HCT116 (cell line): ENCODE data around the gene CACNA2D2. TPM values are rescaled to one million over a fixed set of nuclear protein-coding genes. Genes with fewer than 3 reads are reported as not detected.
A peak's percentile ranks its signal among the peaks of the same experiment; 100 is the strongest.

Source experiments
- ATAC-seq: fragments of 200-7000 bp; cut with Tn5 transposase; 2 replicates; pipeline ENCODE4 v1.9.1; 2020; ENCODE audit warnings: mild to moderate bottlenecking, moderate library complexity
- BruUV-seq: library from RNA; stranded (reverse); fragments of 400-500 nt; replicated peaks from 2 replicates; lab custom pipeline; 2021; lab: Mats Ljungman, UMichigan
- CTCF ChIA-PET: fragments of 300-600 bp; sonication (Branson Sonifier 250); formaldehyde crosslinking; loops from one replicate; lab custom pipeline; 2021; ENCODE audit warnings: antibody characterized with exemption; lab: Charles Lee
- POLR2A ChIA-PET: fragments of 300-600, 350-600 bp; sonication (Branson Sonifier 250); formaldehyde crosslinking; loops from one replicate; lab custom pipeline; 2021; ENCODE audit warnings: antibody characterized with exemption; lab: Charles Lee
- RAD21 ChIA-PET, 2 experiments: fragments of 300-600 bp; sonication (Branson Sonifier 250); formaldehyde crosslinking; loops; one replicate each; lab custom pipeline; 2023; ENCODE audit warnings: low total read pairs in 2 of 2; ENCODE audit not compliant: uncharacterized antibody in 2 of 2, unreplicated experiment in 2 of 2, low non-redundant PET in 1 of 2; lab: Charles Lee
- DNase-seq: peaks from one replicate; pipeline ENCODE4 v3.0.0-alpha.2; 2010; ENCODE audit warnings: low read depth, low spot score
- H2AFZ ChIP-seq: fragments of 200-600 bp; shearing (Covaris generic), sonication (generic); 2 replicates; pipeline ENCODE4 v1.6.1; 2017; ENCODE audit warnings: low read depth, mixed run types, mixed read lengths, antibody characterized with exemption, low read length; ENCODE audit not compliant: poor library complexity, severe bottlenecking
- H3K27ac ChIP-seq: 2 replicates; pipeline ENCODE4 v1.5.1; 2012; ENCODE audit warnings: low read depth, low read length
- H3K27me3 ChIP-seq: fragments of 200-600 bp; sonication (generic); 2 replicates; pipeline ENCODE4 v1.6.1; 2016; ENCODE audit warnings: mixed run types, low read length, mixed read lengths; ENCODE audit not compliant: insufficient read depth
- H3K36me3 ChIP-seq, 2 experiments: fragments of 200-500 bp in 1 of 2; fragments of 200-600 bp in 1 of 2; sonication (Bioruptor generic) in 1 of 2; sonication (generic) in 1 of 2; 2 replicates each; pipeline versions ENCODE4 v1.5.1 to v1.6.1; 2014 to 2016; ENCODE audit warnings: low read length in 2 of 2, inconsistent platforms in 1 of 2, mixed read lengths in 1 of 2, mixed run types in 1 of 2; ENCODE audit not compliant: insufficient read depth in 2 of 2, control insufficient read depth in 1 of 2
- H3K4me1 ChIP-seq, 2 experiments: fragments of 200-600 bp in 1 of 2; sonication (generic) in 1 of 2; 2 replicates each; pipeline versions ENCODE4 v1.5.1 to v1.6.1; 2012 to 2017; ENCODE audit warnings: low read length in 2 of 2, inconsistent platforms in 1 of 2, mild to moderate bottlenecking in 1 of 2, mixed read lengths in 1 of 2, mixed run types in 1 of 2, moderate library complexity in 1 of 2; ENCODE audit not compliant: insufficient read depth in 2 of 2, control insufficient read depth in 1 of 2
- H3K4me2 ChIP-seq: fragments of 200-600 bp; sonication (generic); 2 replicates; pipeline ENCODE4 v1.6.1; 2017; ENCODE audit warnings: mixed run types, low read length, mixed read lengths
- H3K4me3 ChIP-seq, 2 experiments: fragments of 200-600 bp in 1 of 2; sonication (generic) in 1 of 2; replicated peaks in 1 of 2; 2 replicates each; pipeline ENCODE4 v1.5.1; 2011 to 2016; ENCODE audit warnings: low read length in 2 of 2, control low read depth in 1 of 2, low read depth in 1 of 2, mild to moderate bottlenecking in 1 of 2, mixed read lengths in 1 of 2, mixed run types in 1 of 2
- H3K79me2 ChIP-seq: fragments of 200-600 bp; sonication (generic); 2 replicates; pipeline ENCODE4 v1.6.1; 2017; ENCODE audit warnings: mild to moderate bottlenecking, mixed run types, low read length, moderate library complexity, mixed read lengths; ENCODE audit not compliant: insufficient read depth
- H3K9ac ChIP-seq: fragments of 200-600 bp; sonication (generic); 2 replicates; pipeline ENCODE4 v1.6.1; 2016; ENCODE audit warnings: low read length, mixed read lengths
- H3K9me2 ChIP-seq: fragments of 200-600 bp; sonication (generic), shearing (Covaris generic); 2 replicates; pipeline ENCODE4 v1.6.1; 2017; ENCODE audit warnings: mixed run types, mild to moderate bottlenecking, moderate library complexity; ENCODE audit not compliant: insufficient read depth
- H3K9me3 ChIP-seq, 2 experiments: fragments of 200-500 bp in 1 of 2; fragments of 200-600 bp in 1 of 2; sonication (Bioruptor generic) in 1 of 2; sonication (generic) in 1 of 2; 2 replicates each; pipeline ENCODE4 v1.6.1; 2014 to 2017; ENCODE audit warnings: low read length in 2 of 2, mixed read lengths in 2 of 2, inconsistent platforms in 1 of 2, low read depth in 1 of 2, mild to moderate bottlenecking in 1 of 2, mixed run types in 1 of 2, moderate library complexity in 1 of 2; ENCODE audit not compliant: control insufficient read depth in 1 of 2, insufficient read depth in 1 of 2
- H4K20me1 ChIP-seq: fragments of 200-600 bp; sonication (generic), shearing (Covaris generic); 2 replicates; pipeline ENCODE4 v1.6.1; 2017; ENCODE audit warnings: mixed run types, mild to moderate bottlenecking, moderate library complexity; ENCODE audit not compliant: insufficient read depth
- ATF3 ChIP-seq: IDR thresholded peaks from 2 replicates; pipeline ENCODE4 v1.6.1; 2012
- CTCF ChIP-seq, 3 experiments: fragments of 200-600 bp in 1 of 3; sonication (generic) in 1 of 3; IDR thresholded peaks in 2 of 3; conservative IDR thresholded peaks in 1 of 3; 2 replicates each; pipeline ENCODE4 v1.5.1; 2012 to 2017; ENCODE audit warnings: low read depth in 2 of 3, low read length in 2 of 3, antibody characterized with exemption in 1 of 3, borderline replicate concordance in 1 of 3, control low read depth in 1 of 3, mild to moderate bottlenecking in 1 of 3, mixed read lengths in 1 of 3, mixed run types in 1 of 3, moderate library complexity in 1 of 3; ENCODE audit not compliant: insufficient read depth in 1 of 3
- EZH2 ChIP-seq: fragments of 200-600 bp; sonication (generic); IDR thresholded peaks from 2 replicates; pipeline ENCODE4 v1.6.1; 2017; ENCODE audit warnings: antibody characterized with exemption, mixed run types
- EZH2phosphoT487 ChIP-seq: fragments of 200-600 bp; IDR thresholded peaks from 2 replicates; pipeline ENCODE4 v1.6.1; 2018; ENCODE audit warnings: antibody characterized with exemption, borderline replicate concordance
- FOSL1 ChIP-seq: IDR thresholded peaks from 2 replicates; pipeline ENCODE4 v1.6.1; 2012; ENCODE audit warnings: low read depth
- JUND ChIP-seq: IDR thresholded peaks from 2 replicates; pipeline ENCODE4 v1.6.1; 2012
- POLR2AphosphoS5 ChIP-seq: IDR thresholded peaks from 2 replicates; pipeline ENCODE4 v1.6.1; 2011; ENCODE audit warnings: mild to moderate bottlenecking, low read depth, low read length, moderate library complexity
- RAD21 ChIP-seq: IDR thresholded peaks from 2 replicates; pipeline ENCODE4 v1.6.1; 2012; ENCODE audit warnings: low read depth, mild to moderate bottlenecking
- SP1 ChIP-seq: IDR thresholded peaks from 2 replicates; pipeline ENCODE4 v1.6.1; 2012; ENCODE audit warnings: low read depth
- SRF ChIP-seq: IDR thresholded peaks from 2 replicates; pipeline ENCODE4 v1.6.1; 2012; ENCODE audit warnings: low read depth
- TCF7L2 ChIP-seq: IDR thresholded peaks from 2 replicates; pipeline ENCODE4 v1.7.0; 2011; ENCODE audit warnings: borderline replicate concordance, inconsistent platforms; ENCODE audit not compliant: insufficient read depth, insufficient read length; ENCODE audit errors: extremely low read depth
- YY1 ChIP-seq: IDR thresholded peaks from 2 replicates; pipeline ENCODE4 v1.6.1; 2011; ENCODE audit warnings: low read length, low read depth, moderate library complexity, mild to moderate bottlenecking; ENCODE audit not compliant: insufficient replicate concordance; ENCODE audit errors: extremely low read depth
- ZBTB33 ChIP-seq: IDR thresholded peaks from 2 replicates; pipeline ENCODE4 v1.6.1; 2011; ENCODE audit warnings: mild to moderate bottlenecking, low read length, moderate library complexity; ENCODE audit not compliant: insufficient replicate concordance; ENCODE audit errors: extremely low read depth
- ZFX ChIP-seq: fragments of 450-650 bp; IDR thresholded peaks from 2 replicates; pipeline ENCODE4 v1.6.1; 2017
- ZNF274 ChIP-seq: fragments of 200-500 bp; sonication (Bioruptor generic); IDR thresholded peaks from 2 replicates; pipeline ENCODE4 v1.6.1; 2014; ENCODE audit warnings: mild to moderate bottlenecking, low read depth, low read length, inconsistent platforms
- intact Hi-C: fragments of 100-400 bp; cut with micrococcal nuclease; formaldehyde crosslinking; loops from 2 replicates; pipeline ENCODE4 v1.10.0; 2022
- total RNA-seq: library from RNA; stranded (reverse); gene quantifications from one replicate; pipeline ENCODE4 v1.2.1, GENCODE V29; 2021; ENCODE audit not compliant: unreplicated experiment
- TF ChIP-seq, protein P1 (sequence below): IDR thresholded peaks from 2 replicates; pipeline ENCODE4 v1.6.1; 2012

Gene CACNA2D2
- total RNA-seq, 1 experiment from 2014 or later: 10.2 TPM

GRCh38 chr3:50334339-50335075 is 168.9 kb downstream of the CACNA2D2 start:
- TF ChIP-seq SRF (no peak), EZH2phosphoT487 (no peak), ZFX (no peak), RAD21 (no peak), ZBTB33 (no peak), CTCF (IDR thresholded peaks at IDR 0.05 in 2 of 3, conservative IDR thresholded peaks at IDR 0.05 in 1 of 3; ENCODE audit: borderline replicate concordance in 1 of 3, insufficient read depth in 1 of 3, low read depth in 2 of 3, low read length in 2 of 3) (no peak), EZH2 (no peak), FOSL1 (no peak), YY1 (no peak), ATF3 (no peak), SP1 (no peak), JUND (no peak), TCF7L2 (no peak), ZNF274 (no peak), POLR2AphosphoS5 (no peak)
- TF ChIP-seq, protein P1, sequence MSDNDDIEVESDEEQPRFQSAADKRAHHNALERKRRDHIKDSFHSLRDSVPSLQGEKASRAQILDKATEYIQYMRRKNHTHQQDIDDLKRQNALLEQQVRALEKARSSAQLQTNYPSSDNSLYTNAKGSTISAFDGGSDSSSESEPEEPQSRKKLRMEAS: no peak
- intact Hi-C loops: no loop called here
- no TSS peak for BruUV-seq
- Histone ChIP-seq H4K20me1 (no peaks in the 10 kb centered on the region; the same call in 1 of the 2 replicates), H3K27ac (0 out of 2 replicates have a peak overlapping the region, but pooled peaks have one; percentile 10), H3K9me3 (no peaks in the 10 kb centered on the region), H3K36me3 (peaks cover 27 to 41% of the 10 kb centered on the region in 2 experiments; a peak in 3 of 4 replicates), H3K4me1 (peaks cover 20 to 44% of the 10 kb centered on the region in 2 experiments), H3K4me2 (no peak overlapping the region), H3K9me2 (no peaks in the 10 kb centered on the region), H2AFZ (no peak overlapping the region), H3K27me3 (no peaks in the 10 kb centered on the region), H3K4me3 (no peak overlapping the region), H3K9ac (no peak overlapping the region), H3K79me2 (peaks cover 79% of the 10 kb centered on the region)
- ATAC-seq (no peak), DNase-seq (no peak)
- CTCF ChIA-PET: no interaction called here
- POLR2A ChIA-PET: no interaction called here
- RAD21 ChIA-PET: no interaction called here
